ENCODE measurements around the gene PCDHGA7.

Gene PCDHGA7

DNA sequence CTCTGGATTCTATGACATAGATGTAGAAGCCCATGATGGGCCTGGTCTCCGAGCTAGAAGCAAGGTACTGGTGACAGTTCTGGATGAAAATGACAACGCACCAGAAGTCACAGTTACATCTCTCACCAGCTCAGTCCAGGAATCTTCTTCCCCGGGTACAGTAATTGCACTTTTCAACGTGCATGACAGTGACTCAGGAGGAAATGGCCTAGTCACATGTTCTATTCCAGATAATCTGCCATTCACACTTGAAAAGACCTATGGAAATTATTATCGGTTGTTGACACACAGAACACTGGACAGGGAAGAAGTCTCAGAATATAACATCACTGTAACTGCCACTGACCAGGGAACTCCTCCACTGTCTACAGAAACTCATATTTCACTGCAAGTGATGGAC is 26.4 kb upstream of the PCDHGA7 start:
- Histone ChIP-seq H4K8ac (ENCODE audit: low read depth, low read length) (no peak overlapping the region), H2BK12ac (ENCODE audit: low read length) (no peak overlapping the region), H3K4ac (ENCODE audit: low read depth, low read length) (no peak overlapping the region), H3K23ac (ENCODE audit: low read length) (no peak overlapping the region), H3K27ac (ENCODE audit: low read depth, low read length) (no peak overlapping the region), H3K18ac (ENCODE audit: low read length) (no peak overlapping the region), H3K9ac (ENCODE audit: low read length) (no peak overlapping the region), H3K4me1 (ENCODE audit: control insufficient read depth in 1 of 2, insufficient read depth in 2 of 2, low read length in 2 of 2) (no peaks in the 10 kb centered on the region), H3K27me3 (ENCODE audit: insufficient read depth, low read length) (no peaks in the 10 kb centered on the region), H3K79me1 (ENCODE audit: low read length) (no peaks in the 10 kb centered on the region), H2BK120ac (ENCODE audit: insufficient read depth, low read length, poor library complexity) (no peak overlapping the region), H3K9me3 (ENCODE audit: insufficient read depth, low read depth, low read length) (peaks cover 33% of the 10 kb centered on the region), H3K14ac (ENCODE audit: low read length) (no peak overlapping the region), H3K36me3 (ENCODE audit: control insufficient read depth in 1 of 2, insufficient read depth in 2 of 2, low read length in 2 of 2) (peaks cover 0 to 3% of the 10 kb centered on the region in 2 experiments), H4K12ac (ENCODE audit: low read depth, low read length) (no peak overlapping the region), H2AFZ (ENCODE audit: insufficient read depth, low read length, poor library complexity) (no peak overlapping the region), H3K4me3 (ENCODE audit: low read depth, low read length) (no peak overlapping the region), H3K4me2 (ENCODE audit: low read length) (no peak overlapping the region), H2AK5ac (ENCODE audit: low read length) (no peak overlapping the region), H3K79me2 (ENCODE audit: control insufficient read depth, insufficient read depth, low read length, poor library complexity) (no peaks in the 10 kb centered on the region), H4K91ac (ENCODE audit: low read depth, low read length) (no peak overlapping the region), H2BK5ac (ENCODE audit: low read depth, low read length, poor library complexity) (no peak overlapping the region)
- WGBS (ENCODE audit: extremely low coverage, insufficient coverage, insufficient read length), result no CpG with 5 or more reads among the region's 5 CpGs
- no peak for DNase-seq

DNA sequence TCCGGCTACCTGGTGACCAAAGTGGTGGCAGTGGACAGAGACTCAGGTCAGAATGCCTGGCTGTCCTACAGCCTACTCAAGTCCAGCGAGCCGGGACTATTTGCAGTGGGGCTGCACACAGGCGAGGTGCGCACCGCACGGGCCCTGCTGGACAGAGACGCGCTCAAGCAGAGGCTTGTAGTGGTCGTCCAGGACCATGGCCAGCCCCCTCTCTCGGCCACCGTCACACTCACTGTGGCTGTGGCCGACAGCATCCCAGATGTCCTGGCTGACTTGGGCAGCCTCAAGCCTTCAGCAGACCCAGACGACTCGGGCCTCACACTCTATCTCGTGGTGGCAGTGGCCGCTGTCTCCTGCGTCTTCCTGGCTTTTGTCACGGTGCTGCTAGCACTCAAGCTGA is 25.6 kb upstream of the PCDHGA7 start:
- Histone ChIP-seq H3K9ac (ENCODE audit: low read length) (no peak overlapping the region), H3K4me1 (ENCODE audit: control insufficient read depth in 1 of 2, insufficient read depth in 2 of 2, low read length in 2 of 2) (no peaks in the 10 kb centered on the region), H3K27ac (ENCODE audit: low read depth, low read length) (no peak overlapping the region), H4K12ac (ENCODE audit: low read depth, low read length) (no peak overlapping the region), H3K4ac (ENCODE audit: low read depth, low read length) (no peak overlapping the region), H3K27me3 (ENCODE audit: insufficient read depth, low read length) (no peaks in the 10 kb centered on the region), H3K4me3 (ENCODE audit: low read depth, low read length) (no peak overlapping the region), H3K36me3 (ENCODE audit: control insufficient read depth in 1 of 2, insufficient read depth in 2 of 2, low read length in 2 of 2) (peaks cover 0 to 3% of the 10 kb centered on the region in 2 experiments), H3K14ac (ENCODE audit: low read length) (no peak overlapping the region), H2AFZ (ENCODE audit: insufficient read depth, low read length, poor library complexity) (no peak overlapping the region), H4K91ac (ENCODE audit: low read depth, low read length) (no peak overlapping the region), H3K23ac (ENCODE audit: low read length) (no peak overlapping the region), H3K18ac (ENCODE audit: low read length) (no peak overlapping the region), H2BK120ac (ENCODE audit: insufficient read depth, low read length, poor library complexity) (no peak overlapping the region), H4K8ac (ENCODE audit: low read depth, low read length) (no peak overlapping the region), H2BK12ac (ENCODE audit: low read length) (no peak overlapping the region), H3K9me3 (ENCODE audit: insufficient read depth, low read depth, low read length) (peaks cover 35% of the 10 kb centered on the region), H2AK5ac (ENCODE audit: low read length) (no peak overlapping the region), H3K79me1 (ENCODE audit: low read length) (no peaks in the 10 kb centered on the region), H2BK5ac (ENCODE audit: low read depth, low read length, poor library complexity) (no peak overlapping the region), H3K4me2 (ENCODE audit: low read length) (no peak overlapping the region), H3K79me2 (ENCODE audit: control insufficient read depth, insufficient read depth, low read length, poor library complexity) (no peaks in the 10 kb centered on the region)
- no peak for DNase-seq
- WGBS (ENCODE audit: extremely low coverage, insufficient coverage, insufficient read length), result no CpG with 5 or more reads among the region's 19 CpGs

GRCh38 chr5:141359790-141360426 is 22.6 kb upstream of the PCDHGA7 start, which contains the start of gene PCDHGB2:
Gene PCDHGB2, plus strand, starts transcription at chr5:141359994. Its CDS starts 142 bp downstream, at chr5:141360136.
- no peaks in the 10 kb centered on the region for H3K79me1 ChIP-seq (ENCODE audit: low read length)
- H2BK120ac ChIP-seq (ENCODE audit: insufficient read depth, low read length, poor library complexity), result no peak within 1 kb of the TSS
- no peak within 1 kb of the TSS for H4K8ac ChIP-seq (ENCODE audit: low read depth, low read length)
- no peak within 1 kb of the TSS for H2BK5ac ChIP-seq (ENCODE audit: low read depth, low read length, poor library complexity)
- H3K9me3 ChIP-seq (ENCODE audit: insufficient read depth, low read depth, low read length), result peaks cover 39% of the 10 kb centered on the region
- no peak within 1 kb of the TSS for H3K4me3 ChIP-seq (ENCODE audit: low read depth, low read length)
- H3K27ac ChIP-seq (ENCODE audit: low read depth, low read length), result no peak within 1 kb of the TSS
- no peak within 1 kb of the TSS for H3K18ac ChIP-seq (ENCODE audit: low read length)
- H2AFZ ChIP-seq (ENCODE audit: insufficient read depth, low read length, poor library complexity), result no peak within 1 kb of the TSS
- H3K9ac ChIP-seq (ENCODE audit: low read length), result no peak within 1 kb of the TSS
- DNase-seq, result no peak
- H2BK12ac ChIP-seq (ENCODE audit: low read length), result no peak within 1 kb of the TSS
- WGBS (ENCODE audit: extremely low coverage, insufficient coverage, insufficient read length), result no CpG with 5 or more reads among the region's 24 CpGs
- H3K4ac ChIP-seq (ENCODE audit: low read depth, low read length), result no peak within 1 kb of the TSS
- H3K4me1 ChIP-seq (ENCODE audit: control insufficient read depth in 1 of 2, insufficient read depth in 2 of 2, low read length in 2 of 2), result no peaks in the 10 kb centered on the region
- no peaks in the 10 kb centered on the region for H3K36me3 ChIP-seq (ENCODE audit: control insufficient read depth in 1 of 2, insufficient read depth in 2 of 2, low read length in 2 of 2)
- no peak within 1 kb of the TSS for H3K14ac ChIP-seq (ENCODE audit: low read length)
- H3K23ac ChIP-seq (ENCODE audit: low read length), result no peak within 1 kb of the TSS
- H3K4me2 ChIP-seq (ENCODE audit: low read length), result no peak within 1 kb of the TSS
- no peak within 1 kb of the TSS for H4K12ac ChIP-seq (ENCODE audit: low read depth, low read length)
- H3K27me3 ChIP-seq (ENCODE audit: insufficient read depth, low read length), result no peaks in the 10 kb centered on the region
- no peak within 1 kb of the TSS for H2AK5ac ChIP-seq (ENCODE audit: low read length)
- no peaks in the 10 kb centered on the region for H3K79me2 ChIP-seq (ENCODE audit: control insufficient read depth, insufficient read depth, low read length, poor library complexity)
- no peak within 1 kb of the TSS for H4K91ac ChIP-seq (ENCODE audit: low read depth, low read length)

GRCh38 chr5:141360685-141361084 is 21.9 kb upstream of the PCDHGA7 start:
- Histone ChIP-seq H3K9me3 (ENCODE audit: insufficient read depth, low read depth, low read length) (peaks cover 39% of the 10 kb centered on the region), H3K27me3 (ENCODE audit: insufficient read depth, low read length) (no peaks in the 10 kb centered on the region)

More at GRCh38 chr5:141360685-141361084, 21.9 kb upstream of the PCDHGA7 start:
- Histone ChIP-seq H2AK5ac (ENCODE audit: low read length) (no peak overlapping the region), H4K8ac (ENCODE audit: low read depth, low read length) (no peak overlapping the region), H3K4me3 (ENCODE audit: low read depth, low read length) (no peak overlapping the region), H4K91ac (ENCODE audit: low read depth, low read length) (no peak overlapping the region), H2BK120ac (ENCODE audit: insufficient read depth, low read length, poor library complexity) (no peak overlapping the region), H3K79me2 (ENCODE audit: control insufficient read depth, insufficient read depth, low read length, poor library complexity) (no peaks in the 10 kb centered on the region), H4K12ac (ENCODE audit: low read depth, low read length) (no peak overlapping the region), H3K79me1 (ENCODE audit: low read length) (no peaks in the 10 kb centered on the region), H3K18ac (ENCODE audit: low read length) (no peak overlapping the region), H2AFZ (ENCODE audit: insufficient read depth, low read length, poor library complexity) (no peak overlapping the region), H2BK12ac (ENCODE audit: low read length) (no peak overlapping the region), H2BK5ac (ENCODE audit: low read depth, low read length, poor library complexity) (no peak overlapping the region), H3K23ac (ENCODE audit: low read length) (no peak overlapping the region), H3K9ac (ENCODE audit: low read length) (no peak overlapping the region), H3K14ac (ENCODE audit: low read length) (no peak overlapping the region), H3K4me2 (ENCODE audit: low read length) (no peak overlapping the region), H3K27ac (ENCODE audit: low read depth, low read length) (no peak overlapping the region), H3K36me3 (ENCODE audit: control insufficient read depth in 1 of 2, insufficient read depth in 2 of 2, low read length in 2 of 2) (no peaks in the 10 kb centered on the region), H3K4ac (ENCODE audit: low read depth, low read length) (no peak overlapping the region), H3K4me1 (ENCODE audit: control insufficient read depth in 1 of 2, insufficient read depth in 2 of 2, low read length in 2 of 2) (no peaks in the 10 kb centered on the region)
- DNase-seq, result no peak
- WGBS (ENCODE audit: extremely low coverage, insufficient coverage, insufficient read length), result no CpG with 5 or more reads among the region's 15 CpGs
